ENCODE data around the gene SLC35G3.
A peak's percentile ranks its signal among the peaks of the same experiment; 100 is the strongest.
"Not testable (repeated sequence)": the region's sequence is repeated elsewhere in the genome, so short reads cannot be mapped to it uniquely, and the experiment has no call there.

SLC35G3 gene
- 0 reads per million in 2 donors for total RNA-seq

DNA sequence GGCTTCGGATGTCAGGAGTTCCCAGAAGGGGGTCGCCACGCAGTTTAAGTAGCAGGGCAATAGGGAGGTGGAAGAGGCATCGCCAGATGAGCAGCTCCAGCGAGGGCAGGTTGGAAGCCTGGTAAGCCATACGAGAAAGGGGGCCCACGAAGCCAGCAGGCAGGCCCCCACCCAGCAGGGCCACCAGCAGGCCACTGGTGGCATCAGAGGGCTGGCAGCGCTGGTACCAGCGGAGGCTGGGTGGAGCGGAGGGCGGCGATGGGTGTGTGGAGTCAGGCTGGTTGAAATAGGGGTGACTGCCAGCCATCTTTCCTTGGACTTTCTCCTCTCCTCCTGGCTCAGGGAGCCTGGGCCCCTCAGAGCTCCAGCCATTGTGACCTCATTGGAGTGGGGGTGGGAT lies at the start of gene SLC35G3:
TSS of gene SLC35G3 (minus strand) at position 393 of the 400 bp plus-strand sequence. CDS start at position 307, 86 bp downstream.
- not testable (repeated sequence) for DNase-seq

DNA sequence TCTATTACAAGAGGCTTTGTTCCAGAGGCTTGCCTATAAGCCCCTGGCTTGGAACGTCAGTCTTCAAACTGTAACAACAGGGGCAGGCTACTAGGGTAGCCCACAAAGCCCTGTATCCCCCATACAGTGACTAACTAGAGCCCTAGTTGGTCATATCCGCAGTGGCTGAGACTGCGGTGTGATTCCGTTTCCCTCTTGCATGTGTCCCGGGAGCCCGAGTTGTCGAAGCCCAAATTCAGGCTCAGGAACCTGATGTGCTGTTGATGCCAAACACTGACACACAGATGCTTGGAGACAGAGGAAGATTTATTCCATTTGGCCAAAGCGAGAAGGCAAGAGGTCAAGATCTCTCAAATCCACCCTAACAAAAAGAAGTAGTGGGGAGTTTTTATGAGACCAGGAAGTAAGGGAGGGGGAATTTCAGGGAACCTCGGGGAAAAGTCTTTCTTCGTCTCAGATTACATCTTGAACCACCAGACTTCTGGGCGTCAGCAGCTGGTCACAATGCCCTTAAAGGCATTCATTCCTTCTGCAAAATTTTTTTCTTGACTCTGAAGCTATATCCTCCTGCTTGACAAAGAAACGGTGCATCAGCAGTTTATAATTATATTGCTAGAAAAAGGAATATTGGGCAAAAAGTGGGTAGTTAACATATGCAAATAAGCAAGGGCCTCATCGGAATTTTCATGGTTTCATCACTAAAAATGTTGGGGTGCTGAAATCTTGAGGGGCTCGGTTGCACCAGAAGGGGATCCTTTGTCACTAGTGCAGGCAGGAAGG lies 49.6 kb upstream of the SLC35G3 start:
- peak in 4 of 5 experiments; percentile 29 to 78 (median 44) for DNase-seq

DNA sequence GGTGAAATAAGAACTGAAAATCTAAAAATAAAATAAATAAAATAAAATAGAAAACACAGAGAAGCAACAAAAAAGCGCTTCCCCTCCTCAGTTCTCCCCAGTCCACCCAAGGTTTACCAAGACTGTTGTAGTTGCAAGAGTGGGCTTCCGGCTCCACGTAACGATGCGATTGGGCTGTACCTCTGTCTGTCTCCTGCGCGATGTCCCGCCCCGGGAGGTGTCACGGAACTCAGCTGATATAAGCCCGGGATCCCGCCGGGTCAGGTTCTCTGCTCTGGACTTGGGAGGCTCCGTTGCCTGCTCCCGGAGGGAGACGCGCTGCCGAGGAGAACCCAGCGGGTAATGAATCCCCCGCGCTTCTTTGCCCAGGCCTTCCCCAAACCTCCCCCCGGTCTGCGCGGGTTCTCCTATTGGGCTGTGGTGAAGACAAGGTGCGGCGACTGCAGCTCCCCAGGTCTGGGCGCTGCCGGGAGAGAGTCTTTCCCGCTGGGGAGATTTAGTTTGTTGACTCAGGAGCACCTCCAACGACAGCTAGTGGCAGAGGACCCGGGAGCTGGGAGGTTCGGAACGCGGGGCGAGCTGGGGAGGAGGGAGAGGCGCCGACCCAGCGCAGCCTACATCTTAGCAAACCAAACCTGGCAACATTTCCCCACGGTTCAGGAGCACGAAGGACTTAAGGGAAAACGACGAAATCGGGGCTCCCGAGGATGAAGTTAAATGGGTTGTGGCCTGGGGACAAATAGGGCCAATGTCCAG lies 48.8 kb upstream of the SLC35G3 start, which contains the start of gene SLFN5:
TSS of gene SLFN5 (plus strand) at position 268 of the 756 bp plus-strand sequence. CDS start 15,619 bp downstream, outside the sequence.
- peak; percentile 81 to 96 (median 90) for DNase-seq

DNA sequence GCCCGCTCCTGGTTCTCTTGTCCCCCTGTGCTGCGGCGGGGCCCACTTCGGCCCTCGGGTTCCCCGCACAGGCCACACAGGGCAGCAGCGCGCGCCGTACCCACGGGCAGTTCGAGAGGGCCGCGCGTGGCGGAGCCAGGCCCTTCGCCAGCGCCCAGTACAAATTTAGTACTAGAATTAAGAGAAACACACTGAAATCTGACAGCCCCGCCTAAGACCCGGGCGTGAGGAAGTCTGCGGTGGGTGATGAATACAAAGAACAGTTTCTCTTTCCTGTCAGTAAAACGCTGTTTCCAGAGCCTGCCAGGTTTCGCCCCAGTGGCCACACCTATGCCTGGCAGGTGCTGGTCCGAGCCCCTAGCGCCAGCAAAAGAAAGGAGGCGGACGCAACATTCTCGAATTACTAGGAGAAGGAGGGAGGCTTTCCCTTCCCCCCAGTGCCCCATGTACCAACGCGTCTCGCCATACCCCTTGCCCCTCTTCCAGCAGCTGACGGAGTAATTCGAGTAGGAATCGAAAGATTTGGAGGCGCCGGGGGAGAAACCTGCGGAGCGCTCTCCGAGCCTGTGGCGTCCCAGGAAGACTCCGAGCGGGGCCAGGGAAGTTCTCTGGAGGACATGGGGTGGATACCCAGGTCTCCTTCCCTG lies 48.1 kb upstream of the SLC35G3 start:
- DNase-seq = peak; percentile 48 to 96 (median 77)

DNA sequence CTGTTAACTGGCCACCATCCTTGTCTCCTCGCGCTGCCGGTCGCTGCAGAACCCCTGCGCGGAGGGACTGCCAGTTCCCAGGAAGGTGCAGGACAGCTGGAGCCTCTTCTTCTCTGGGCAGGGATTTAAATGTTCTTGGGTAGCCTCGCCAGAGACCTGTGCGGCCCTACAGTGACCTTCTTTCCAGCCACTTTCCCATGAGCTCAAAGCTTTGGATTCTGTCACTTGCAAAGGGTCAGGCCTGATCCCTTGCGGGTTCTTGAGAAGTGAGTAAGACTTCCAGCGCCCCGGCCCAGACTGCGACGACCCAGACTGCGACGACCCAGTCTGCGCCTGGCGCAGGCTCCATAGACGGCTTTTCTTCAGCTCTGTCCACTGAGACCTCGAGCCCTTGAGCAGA lies 47.3 kb upstream of the SLC35G3 start:
- DNase-seq = peak in 3 of 5 experiments; percentile 6 to 25 (median 12)

DNA sequence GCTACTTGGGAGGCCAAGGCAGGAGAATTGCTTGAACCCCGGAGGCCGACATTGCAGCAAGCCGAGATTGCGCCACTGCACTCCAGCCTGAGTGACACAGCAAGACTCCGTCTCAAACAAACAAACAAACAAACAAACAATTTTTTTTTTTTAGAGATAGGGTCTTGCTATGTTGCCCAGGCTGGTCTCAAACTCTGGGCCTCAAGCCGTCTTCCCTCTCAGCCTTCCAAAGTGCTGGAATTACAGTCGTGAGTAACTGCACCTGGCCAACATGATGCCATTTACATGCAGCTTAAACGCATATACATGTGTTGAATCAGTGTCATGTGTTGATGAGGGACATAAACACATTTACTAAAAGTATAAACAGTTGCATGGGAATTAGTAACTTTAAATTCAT lies 46.7 kb upstream of the SLC35G3 start:
- no peak for DNase-seq

DNA sequence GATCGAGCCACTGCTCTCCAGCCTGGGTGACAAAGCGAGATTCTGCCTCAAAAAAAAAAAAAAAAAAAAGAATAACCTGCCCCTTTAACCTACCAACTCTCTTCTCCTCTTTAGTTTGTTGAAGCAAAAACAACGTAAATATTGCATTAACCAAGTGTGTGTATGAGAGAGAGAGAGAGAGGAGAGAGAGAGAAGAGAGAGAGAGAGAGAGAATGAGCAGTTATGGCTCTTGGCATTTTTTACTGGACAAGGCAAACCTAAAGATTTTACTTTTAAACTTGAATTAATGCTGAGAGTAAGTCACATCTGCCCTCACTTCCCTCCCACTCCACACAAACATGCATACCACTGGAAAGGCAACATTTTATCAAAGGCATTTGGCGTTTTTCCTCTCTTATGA lies 45.6 kb upstream of the SLC35G3 start:
- no peak for DNase-seq

DNA sequence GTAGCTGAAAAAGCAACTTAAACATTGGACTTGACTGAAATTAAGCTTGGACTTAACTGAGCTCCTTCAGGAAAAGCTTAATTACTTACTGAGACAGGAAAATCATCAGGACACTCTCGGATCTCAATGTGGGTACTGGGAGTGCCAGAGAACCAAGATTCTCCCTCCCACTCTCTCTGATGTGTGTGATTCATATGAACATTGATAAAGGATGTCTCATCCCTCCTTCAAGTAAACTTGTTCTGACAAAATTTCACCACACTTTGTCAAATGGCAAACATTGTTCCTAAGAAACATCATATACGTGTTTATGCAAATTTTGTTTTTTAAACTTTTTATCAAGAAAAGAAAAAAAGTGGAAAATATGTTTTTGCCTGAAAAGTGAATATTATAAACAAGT lies 44.6 kb upstream of the SLC35G3 start:
- peak in 1 of 5 experiments; percentile 43 for DNase-seq

DNA sequence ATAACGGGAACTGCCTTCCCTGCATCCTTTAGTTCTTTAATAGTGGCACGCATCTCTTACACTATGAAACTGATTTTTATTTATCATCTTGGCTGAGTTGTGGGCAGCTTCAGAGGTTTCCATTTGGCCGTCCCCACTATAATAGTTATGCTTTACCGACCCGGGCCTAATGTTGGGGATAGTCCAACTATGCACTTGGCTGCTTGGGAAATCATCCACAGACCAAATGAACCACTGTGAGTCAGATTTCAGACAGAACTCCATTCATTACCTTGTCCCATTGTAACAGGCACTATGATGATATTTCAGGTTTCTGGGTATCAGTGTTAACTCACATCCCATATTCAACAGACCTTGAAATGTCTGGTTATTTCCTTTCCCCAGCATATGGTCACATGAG lies 42.6 kb upstream of the SLC35G3 start:
- DNase-seq = no peak

DNA sequence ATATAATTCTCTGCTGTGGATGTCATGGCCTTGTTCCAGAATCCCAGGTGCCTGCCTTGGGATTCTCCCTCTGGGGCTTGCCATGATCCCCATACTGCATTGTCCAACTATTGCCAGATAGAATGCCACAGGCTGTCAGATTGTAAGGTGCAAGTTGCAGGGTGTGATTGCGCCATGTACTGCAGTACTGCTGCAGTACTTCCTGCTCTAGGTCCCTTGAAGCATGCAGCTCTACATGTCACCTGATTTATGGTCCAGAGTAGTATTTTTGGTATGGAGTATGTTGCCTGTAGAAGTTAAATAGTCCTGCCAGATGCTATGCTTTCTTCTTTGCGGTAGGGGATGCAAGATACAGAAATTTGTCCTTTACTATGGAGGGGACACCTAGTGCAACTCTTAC lies 41.7 kb upstream of the SLC35G3 start:
- DNase-seq = peak in 1 of 5 experiments; percentile 61

DNA sequence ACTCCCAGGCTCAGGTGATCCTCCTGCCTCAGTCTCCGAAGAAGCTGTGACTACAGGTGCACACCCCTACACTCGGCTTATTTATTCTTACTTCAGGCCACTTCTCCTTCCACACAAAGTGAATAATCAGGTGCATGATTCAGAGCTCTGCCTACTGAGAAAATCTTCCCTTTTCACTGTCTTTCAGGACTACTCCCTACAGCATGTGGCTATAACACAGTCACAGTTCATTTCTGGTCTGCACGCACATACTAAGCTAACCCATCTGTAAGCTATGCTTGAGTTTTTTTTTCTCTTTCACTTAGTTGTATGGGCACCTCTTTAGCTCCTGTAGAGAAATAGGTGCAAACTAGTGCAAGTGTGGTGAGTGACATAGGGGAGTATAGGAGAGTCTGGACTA lies 41.1 kb upstream of the SLC35G3 start:
- no peak for DNase-seq

DNA sequence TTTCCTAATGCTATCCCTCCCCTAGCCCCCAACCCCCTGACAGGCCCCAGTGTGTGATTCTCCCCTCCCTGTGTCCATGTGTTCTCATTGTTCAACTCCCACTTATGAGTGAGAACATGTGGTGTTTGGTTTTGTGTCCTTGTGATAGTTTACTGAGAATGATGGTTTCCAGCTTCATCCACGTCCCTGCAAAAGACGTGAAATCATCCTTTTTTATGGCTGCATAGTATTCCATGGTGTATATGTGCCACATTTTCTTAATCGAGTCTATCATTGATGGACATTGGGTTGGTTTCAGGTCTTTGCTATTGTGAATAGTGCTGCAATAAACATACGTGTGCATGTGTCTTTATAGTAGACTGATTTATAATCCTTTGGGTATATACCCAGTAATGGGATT lies 40.1 kb upstream of the SLC35G3 start:
- DNase-seq = not testable (repeated sequence)

DNA sequence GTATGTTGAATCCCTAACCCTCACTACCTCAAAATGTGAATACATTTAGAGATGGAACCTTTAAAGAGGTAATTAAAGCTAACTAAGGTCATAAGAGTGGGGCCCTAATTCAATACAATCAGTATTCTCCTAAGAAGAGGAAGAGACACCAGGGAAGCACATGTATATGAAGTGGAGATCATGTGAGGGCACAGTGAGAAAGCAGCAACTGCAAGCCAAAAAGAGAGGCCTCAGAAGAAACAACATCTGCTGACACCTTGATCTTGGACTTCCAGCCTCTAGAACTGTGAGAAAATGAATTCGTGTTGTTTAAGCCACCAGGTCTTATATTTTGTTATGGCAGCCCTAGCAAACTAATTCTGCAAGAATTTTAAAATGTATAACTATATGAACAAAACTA lies 35.4 kb upstream of the SLC35G3 start:
- DNase-seq = no peak

DNA sequence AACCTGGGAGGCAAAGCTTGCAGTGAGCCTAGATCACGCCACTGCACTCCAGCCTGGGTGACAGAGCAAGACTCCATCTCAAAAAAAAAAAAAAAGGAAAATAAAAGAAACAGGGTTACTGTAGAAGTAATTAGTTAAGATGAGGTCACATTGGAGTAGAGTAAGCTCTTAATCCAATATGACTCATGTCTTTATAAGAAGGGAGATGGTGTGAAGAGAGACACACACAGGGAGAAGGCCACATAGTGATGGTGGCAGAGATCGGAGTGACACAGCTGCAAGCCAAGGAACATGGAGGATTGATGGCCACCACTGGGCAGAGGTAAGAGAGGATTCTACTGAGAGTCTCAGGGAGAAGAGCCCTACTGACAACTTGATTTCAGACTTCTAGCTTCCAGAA lies 33.4 kb upstream of the SLC35G3 start:
- no peak for DNase-seq

DNA sequence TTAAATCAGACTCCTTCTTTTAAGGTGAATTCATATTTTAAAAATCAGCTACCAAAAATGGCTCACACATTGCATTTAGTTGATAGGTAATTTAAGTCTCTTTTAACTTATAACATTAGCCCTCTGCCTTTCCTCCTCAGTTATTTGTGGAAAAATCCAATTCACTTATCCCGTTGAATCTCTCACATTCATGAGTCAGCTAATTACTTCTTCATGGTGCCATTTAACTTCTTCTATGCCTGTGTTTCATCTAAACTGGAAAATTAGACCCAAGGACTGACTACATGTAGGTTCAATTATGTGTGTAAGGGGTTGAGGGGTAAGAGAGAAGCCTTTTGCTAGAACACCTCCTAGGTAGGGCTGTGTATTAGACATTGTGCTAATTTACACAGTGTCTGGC lies 30.2 kb upstream of the SLC35G3 start:
- DNase-seq = no peak

DNA sequence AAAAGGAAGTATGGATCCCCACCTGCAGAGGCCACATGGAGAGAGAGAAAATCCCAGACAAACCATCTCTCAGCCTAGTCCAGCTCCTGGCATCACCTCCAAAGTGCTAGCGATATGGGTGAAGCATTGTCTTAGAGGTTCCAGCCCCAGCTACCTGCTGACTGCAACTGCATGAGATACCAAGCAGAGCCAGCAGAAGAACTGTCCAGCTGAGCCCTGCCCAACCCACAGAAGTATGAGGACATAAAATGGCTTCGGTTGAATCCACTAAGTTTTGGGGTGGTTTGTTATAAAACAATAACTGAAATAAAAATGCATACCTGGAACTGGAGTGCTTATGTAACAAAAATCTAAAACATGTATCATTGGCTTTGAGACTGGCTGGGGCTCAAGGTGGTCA lies 28.3 kb upstream of the SLC35G3 start:
- DNase-seq = no peak

DNA sequence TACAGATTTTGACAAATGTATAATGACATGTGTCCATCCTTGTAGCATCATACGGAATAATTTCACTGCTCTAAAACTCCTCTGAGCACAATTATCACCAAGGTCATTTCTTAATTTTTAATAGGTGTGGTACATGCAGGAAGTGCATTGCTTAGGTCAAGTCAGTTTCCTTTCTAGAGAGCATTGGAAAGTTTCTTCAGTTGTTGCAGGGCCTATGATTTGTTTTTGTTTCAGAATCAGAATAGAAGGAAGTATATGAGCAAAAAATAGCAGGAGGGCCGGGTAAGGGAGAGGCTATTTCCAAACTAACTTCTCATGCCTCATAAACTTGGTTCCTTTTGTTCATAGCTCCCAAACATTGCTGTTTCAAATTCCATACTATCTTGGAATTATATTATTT lies 24.7 kb upstream of the SLC35G3 start:
- DNase-seq = peak in 1 of 5 experiments; percentile 21

DNA sequence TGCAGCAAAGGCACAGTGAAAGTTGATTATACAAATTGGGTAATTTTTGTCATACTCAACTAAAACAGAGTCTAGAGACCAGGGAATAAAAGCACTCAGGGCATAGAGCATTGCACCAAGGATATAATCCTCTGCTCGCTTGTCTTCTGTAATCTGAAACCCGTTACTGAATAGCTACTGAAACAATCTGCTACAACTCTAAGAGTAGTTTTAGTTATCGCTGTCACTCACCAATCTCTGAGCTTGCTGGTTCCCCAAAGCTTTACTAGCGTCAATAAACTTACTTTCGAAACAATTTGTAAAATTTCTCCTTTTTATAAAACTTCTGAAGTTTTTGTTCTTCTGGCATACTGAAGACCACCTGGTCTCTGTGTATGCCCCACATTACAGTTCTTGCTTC lies 22.9 kb upstream of the SLC35G3 start:
- no peak for DNase-seq

DNA sequence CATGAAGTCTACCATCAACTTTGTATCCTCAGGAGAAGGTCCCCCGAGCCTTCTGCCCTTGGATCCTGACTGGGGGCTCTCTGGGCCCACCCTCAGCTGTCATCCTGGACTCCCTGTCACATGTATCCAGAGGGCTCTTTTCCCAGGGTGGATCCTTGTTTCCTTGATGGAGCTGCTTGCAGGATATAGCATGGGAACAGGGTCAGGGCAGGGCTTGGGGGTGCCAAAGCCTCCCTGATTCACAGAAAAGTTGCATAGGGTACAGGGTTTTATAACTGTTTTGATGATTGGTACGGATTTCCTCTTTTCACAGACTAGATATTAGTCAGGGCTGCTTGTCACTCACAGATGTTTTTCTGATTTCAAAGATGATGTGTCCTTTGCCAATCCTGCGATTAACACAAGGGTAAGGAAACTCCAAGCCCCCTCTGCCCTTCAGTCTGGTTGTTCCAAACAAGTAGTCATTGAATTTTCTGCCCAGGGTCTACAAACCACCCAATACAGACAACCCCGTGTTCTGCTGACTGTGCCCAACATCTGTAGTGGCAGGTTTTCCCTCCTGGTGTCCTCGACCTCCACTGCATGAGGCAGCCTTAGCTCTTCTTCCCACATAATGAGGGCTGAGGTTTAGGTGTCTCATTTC lies 20.6 kb upstream of the SLC35G3 start:
- peak in 3 of 5 experiments; percentile 7 to 89 (median 7) for DNase-seq

DNA sequence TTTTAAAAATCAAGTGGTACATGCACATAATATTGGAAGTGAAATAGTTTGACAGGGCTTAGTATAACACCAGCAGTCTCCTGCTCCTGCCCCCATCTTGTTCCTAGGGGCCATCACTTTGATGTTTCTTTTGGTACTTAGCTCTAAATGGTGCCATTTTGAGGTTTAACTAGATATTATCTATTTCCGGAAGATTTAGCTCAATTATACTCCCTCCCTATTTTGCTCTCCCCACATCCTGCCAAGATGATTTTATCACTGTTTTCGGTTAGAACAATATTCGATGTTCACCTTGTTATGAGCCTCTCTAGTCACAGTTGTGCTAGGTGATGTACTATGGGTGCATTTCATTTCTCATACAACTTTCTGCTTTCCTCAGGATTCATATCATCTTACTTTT lies 20.0 kb upstream of the SLC35G3 start:
- peak in 3 of 5 experiments; percentile 37 to 98 (median 86) for DNase-seq

DNA sequence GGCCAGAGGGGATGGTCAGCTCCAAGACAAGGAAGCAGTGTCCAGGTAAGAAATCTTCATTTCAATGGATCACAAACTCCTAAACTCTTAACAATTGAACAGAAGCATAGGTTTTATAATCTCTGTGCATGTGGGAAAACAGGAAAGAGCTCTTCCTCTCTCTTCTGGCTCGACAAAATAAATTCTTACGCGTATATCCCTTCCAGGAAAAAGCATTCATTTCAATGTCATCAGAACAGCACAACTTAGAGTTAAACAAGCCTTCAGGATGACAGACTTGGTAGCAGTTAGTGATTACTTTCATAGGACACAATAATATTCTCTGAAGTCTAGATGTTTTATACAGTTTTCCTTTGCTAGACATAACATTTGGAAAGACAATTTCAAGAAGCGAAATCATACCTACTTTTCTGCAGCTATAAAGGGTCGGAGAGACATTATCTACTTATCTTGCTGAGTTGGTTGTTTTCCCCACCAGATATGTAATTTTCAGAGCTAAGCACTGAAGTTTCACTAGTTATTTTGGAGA lies 19.3 kb upstream of the SLC35G3 start:
- DNase-seq = peak in 1 of 5 experiments; percentile 60

DNA sequence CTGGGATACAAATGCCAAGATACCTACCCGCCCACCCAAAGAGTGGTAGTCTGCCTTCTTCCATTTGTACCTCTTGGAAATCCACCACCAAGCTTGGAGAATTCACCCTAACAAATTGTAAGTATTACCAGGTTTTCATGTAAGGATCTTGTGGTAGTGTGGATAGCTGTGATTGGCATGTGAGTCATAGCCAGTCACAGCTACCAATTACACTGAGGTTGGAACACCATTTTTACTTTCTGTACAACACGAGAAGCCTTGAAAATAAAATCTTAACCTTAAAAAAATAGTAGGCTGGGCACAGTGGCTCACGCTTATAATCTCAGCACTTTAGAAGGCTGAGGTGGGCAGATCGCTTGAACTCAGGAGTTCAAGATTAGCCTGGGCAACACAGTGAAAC lies 18.5 kb upstream of the SLC35G3 start:
- peak in 1 of 5 experiments; percentile 61 for DNase-seq
